HepG2 (cell line): Measurements from ENCODE around the gene LRRC34. TPM values are rescaled to one million over a fixed set of nuclear protein-coding genes. Genes with fewer than 3 reads are reported as not detected.
A peak's percentile ranks its signal among the peaks of the same experiment; 100 is the strongest.

Experiments
- ATAC-seq: fragments of 200-7000 bp; cut with Tn5 transposase; 3 replicates; pipeline ENCODE4 v1.9.1; 2020; ENCODE audit warnings: mild to moderate bottlenecking, moderate library complexity
- BruUV-seq: library from RNA; stranded (reverse); fragments of 400-500 nt; replicated peaks from 2 replicates; lab custom pipeline; 2021; lab: Mats Ljungman, UMichigan
- CTCF ChIA-PET: fragments of 300-600 bp; formaldehyde crosslinking; extraction: SDS; loops from one replicate; lab custom pipeline; 2021; ENCODE audit warnings: low total read pairs, inconsistent platforms, low intra/inter-chr PET ratio; lab: Yijun Ruan, JAX
- POLR2A ChIA-PET: fragments of 350-600 bp; sonication (Branson Sonifier 250); formaldehyde crosslinking; loops from one replicate; lab custom pipeline; 2020; ENCODE audit warnings: antibody characterized with exemption, inconsistent platforms; lab: Yijun Ruan, JAX
- DNase-seq: peaks from one replicate; pipeline ENCODE4 v3.0.0-alpha.2; 2015; ENCODE audit warnings: low spot score
- FAIRE-seq: peaks from 3 replicates; lab custom pipeline; 2011; peaks lifted over from hg19 to GRCh38; lab: Jason Lieb, UNC
- H2AFZ ChIP-seq: one replicate; pipeline ENCODE4 v1.6.1; 2011; ENCODE audit warnings: low read length, inconsistent platforms
- H3K27ac ChIP-seq: fragments of 300-600 bp; 3 replicates; pipeline ENCODE4 v1.8.0; 2011; ENCODE audit warnings: mixed run types, mild to moderate bottlenecking, mixed read lengths, low read length, inconsistent platforms; ENCODE audit not compliant: insufficient read depth; ENCODE audit errors: extremely low read length
- H3K27me3 ChIP-seq, 2 experiments: fragments of 200-600 bp in 1 of 2; 2 replicates in 1 of 2; 3 replicates in 1 of 2; pipeline versions ENCODE4 v1.6.0 to v1.8.0; 2011; ENCODE audit warnings: low read length in 2 of 2, mild to moderate bottlenecking in 2 of 2, moderate library complexity in 2 of 2, inconsistent platforms in 1 of 2; ENCODE audit not compliant: insufficient read depth in 2 of 2, control insufficient read depth in 1 of 2
- H3K36me3 ChIP-seq, 2 experiments: fragments of 200-600 bp in 1 of 2; replicated peaks in 1 of 2; 2 replicates in 1 of 2; 3 replicates in 1 of 2; pipeline versions ENCODE4 v1.5.1 to v1.8.0; 2011; ENCODE audit warnings: low read length in 2 of 2, inconsistent platforms in 1 of 2; ENCODE audit not compliant: insufficient read depth in 2 of 2, control insufficient read depth in 1 of 2
- H3K4me1 ChIP-seq: 2 replicates; pipeline ENCODE4 v1.5.1; 2012; ENCODE audit warnings: low read length, inconsistent platforms; ENCODE audit not compliant: insufficient read depth
- H3K4me2 ChIP-seq: 2 replicates; pipeline ENCODE4 v1.6.0; 2011; ENCODE audit warnings: low read depth, low read length, inconsistent platforms
- H3K4me3 ChIP-seq, 3 experiments: fragments of 200-600 bp in 1 of 3; sonication (generic), shearing (Covaris generic) in 1 of 3; replicated peaks in 1 of 3; 2 replicates each; pipeline ENCODE4 v1.5.1; 2011 to 2016; ENCODE audit warnings: low read length in 3 of 3, inconsistent platforms in 2 of 3, low read depth in 2 of 3, mild to moderate bottlenecking in 2 of 3, control low read depth in 1 of 3, mixed read lengths in 1 of 3; ENCODE audit not compliant: insufficient read depth in 1 of 3
- H3K79me2 ChIP-seq: one replicate; pipeline ENCODE4 v1.6.1; 2011; ENCODE audit warnings: low read length, inconsistent platforms; ENCODE audit not compliant: insufficient read depth
- H3K9ac ChIP-seq: 2 replicates; pipeline ENCODE4 v1.6.0; 2011; ENCODE audit warnings: mild to moderate bottlenecking, low read depth, low read length, inconsistent platforms; ENCODE audit not compliant: insufficient read depth
- H3K9me3 ChIP-seq: 2 replicates; pipeline ENCODE4 v1.5.1; 2012; ENCODE audit warnings: mild to moderate bottlenecking, low read length
- H4K20me1 ChIP-seq: 2 replicates; pipeline ENCODE4 v1.6.0; 2011; ENCODE audit warnings: inconsistent platforms, mild to moderate bottlenecking, low read length, moderate library complexity; ENCODE audit not compliant: insufficient read depth
- CCAR2 ChIP-seq: fragments of 200-400 bp; formaldehyde crosslinking; optimal IDR thresholded peaks from 2 replicates; pipeline ENCODE3; 2018; ENCODE audit warnings: low read depth, mild to moderate bottlenecking, low read length, moderate library complexity
- EED ChIP-seq: sonication (generic); formaldehyde crosslinking; IDR thresholded peaks from 2 replicates; pipeline ENCODE4 v1.5.0; 2020; ENCODE audit warnings: mild to moderate bottlenecking, missing genetic modification reagents
- GABPB1 ChIP-seq: IDR thresholded peaks from 2 replicates; pipeline ENCODE4 v1.6.1; 2016; ENCODE audit warnings: mild to moderate bottlenecking, missing genetic modification reagents, moderate library complexity, missing compliant biosample characterization
- SNAPC4 ChIP-seq: sonication (generic); formaldehyde crosslinking; IDR thresholded peaks from 2 replicates; pipeline ENCODE4 v1.4.0; 2020; ENCODE audit warnings: mild to moderate bottlenecking, missing genetic modification reagents
- ZBTB39 ChIP-seq: sonication (generic); formaldehyde crosslinking; IDR thresholded peaks from 2 replicates; pipeline ENCODE4 v1.5.0; 2020; ENCODE audit warnings: missing genetic modification reagents
- ZFYVE20 ChIP-seq: sonication (generic); formaldehyde crosslinking; IDR thresholded peaks from 2 replicates; pipeline ENCODE4 v1.8.0; 2023; ENCODE audit warnings: low read depth, mild to moderate bottlenecking, moderate library complexity, missing genetic modification reagents, borderline replicate concordance
- ZNF775 ChIP-seq: sonication (generic); formaldehyde crosslinking; IDR thresholded peaks from 2 replicates; pipeline ENCODE4 v1.4.0; 2020; ENCODE audit warnings: missing genetic modification reagents, mild to moderate bottlenecking, moderate library complexity, borderline replicate concordance
- ZNF816 ChIP-seq: sonication (generic); formaldehyde crosslinking; IDR thresholded peaks from 2 replicates; pipeline ENCODE4 v1.8.0; 2022; ENCODE audit warnings: missing genetic modification reagents, mild to moderate bottlenecking, borderline replicate concordance
- WGBS: methylation state at CpG from one replicate; pipeline ENCODE4 v1.1.6; 2017; ENCODE audit warnings: low lambda C conversion rate; 5-methylcytosine and 5-hydroxymethylcytosine counted together
- in situ Hi-C: cut with HindIII; loops from 2 replicates; pipeline ENCODE4 v1.10.0; 2017; ENCODE audit warnings: low pct_unique_long_range_greater_than_20kb; ENCODE audit not compliant: extremely low pct_ligation_motif_present
- intact Hi-C: fragments of 100-400 bp; cut with micrococcal nuclease; formaldehyde crosslinking; loops from one replicate; pipeline ENCODE4 v1.10.0; 2022; ENCODE audit not compliant: unreplicated experiment
- polyA plus RNA-seq, 8 experiments: library from polyadenylated mRNA; depleted of rRNA in 3 of 8; stranded (reverse) in 7 of 8; unstranded in 1 of 8; fragments of >200 nt; fragmentation: Illumina TruSeq in 4 of 8; extraction: Trizol in 4 of 8; gene quantifications; 2 replicates each; pipeline versions ENCODE4 v1.2.1 to v1.2.3, GENCODE V29; 2011 to 2016; ENCODE audit warnings: low read depth in 4 of 8, missing spikeins in 1 of 8, mixed read lengths in 1 of 8; ENCODE audit not compliant: insufficient read depth in 1 of 8
- total RNA-seq, 5 experiments: library from RNA; depleted of rRNA; stranded (reverse); fragments of >200 nt; fragmentation: Illumina TruSeq; extraction: Trizol; gene quantifications; 2 replicates each; pipeline ENCODE4 v1.2.3, GENCODE V29; 2016; ENCODE audit warnings: low read depth in 1 of 5

The LRRC34 gene
- total and polyA plus RNA-seq, 2 of the 13 experiments (the other 11 are each of a cell fraction or from before 2014, with no cell fraction given) = not detected

- Histone ChIP-seq H2AFZ (no peak overlapping the region), H3K27ac (no peak overlapping the region), H4K20me1 (no peaks in the 10 kb centered on the region), H3K79me2 (no peaks in the 10 kb centered on the region), H3K27me3 (peaks cover 0 to 10% of the 10 kb centered on the region in 2 experiments; a peak in 2 of 5 replicates), H3K9ac (no peak overlapping the region), H3K9me3 (peaks cover 7% of the 10 kb centered on the region), H3K4me1 (peaks cover 14% of the 10 kb centered on the region), H3K4me3 (peak overlapping the region in 2 of 3 experiments; percentile 16 to 46; a peak in 1 of 6 replicates), H3K36me3 (no peaks in the 10 kb centered on the region), H3K4me2 (peak overlapping the region; percentile 62; the same call in 1 of the 2 replicates)
- in situ Hi-C loops (no loop called here), intact Hi-C loops (no loop called here)
- TF ChIP-seq CCAR2 (no peak), EED (CRISPR knock-in tag) (no peak), GABPB1 (CRISPR knock-in tag) (0 out of 2 replicates have a peak, but pooled peaks have one; percentile 10)
- POLR2A ChIA-PET = no interaction called here
- BruUV-seq = no TSS peak
- ATAC-seq = no peak; the same call in 2 of the 3 replicates
- DNase-seq = no peak
- no peak for FAIRE-seq
- CTCF ChIA-PET = no interaction called here
- 70% methylated on average over 15 of the region's 29 CpGs for WGBS
Observed at GRCh38 chr3:169811631-169812331, 923 bp downstream of the LRRC34 start.

- H3K4me3 ChIP-seq = no peak overlapping the region
- ATAC-seq (no peak), DNase-seq (no peak), FAIRE-seq (no peak)
- intact Hi-C loops (no loop called here), in situ Hi-C loops (no loop called here)
- ChIA-PET POLR2A (no interaction called here), CTCF (no interaction called here)
- no peak overlapping the region for H3K9ac ChIP-seq
- H3K36me3 ChIP-seq = no peaks in the 10 kb centered on the region
- no peaks in the 10 kb centered on the region for H3K79me2 ChIP-seq
- 1% methylated on average over 2 of the region's 2 CpGs for WGBS
- H3K4me1 ChIP-seq = peaks cover 14% of the 10 kb centered on the region
- BruUV-seq = no TSS peak
- no peak overlapping the region for H3K4me2 ChIP-seq
- H3K27ac ChIP-seq = no peak overlapping the region
- no peak overlapping the region for H2AFZ ChIP-seq
- H4K20me1 ChIP-seq = no peaks in the 10 kb centered on the region
- no peaks in the 10 kb centered on the region for H3K9me3 ChIP-seq
- H3K27me3 ChIP-seq = peaks cover 0 to 10% of the 10 kb centered on the region in 2 experiments; a peak in 2 of 5 replicates
- TF ChIP-seq ZFYVE20 (CRISPR knock-in tag) (no peak), ZNF816 (CRISPR knock-in tag) (no peak), ZNF775 (no peak), SNAPC4 (no peak), ZBTB39 (no peak)
Observed at GRCh38 chr3:169809230-169809795, 3.4 kb downstream of the LRRC34 start.
